GM23338 (cell line): ENCODE data around the gene USP49. TPM values are rescaled to one million over a fixed set of nuclear protein-coding genes. Genes with fewer than 3 reads are reported as not detected.
A peak's percentile ranks its signal among the peaks of the same experiment; 100 is the strongest.

Source experiments
- ATAC-seq: fragments of 200-7000 bp; cut with Tn5 transposase; 3 replicates; pipeline ENCODE4 v1.9.1; 2020
- DNase-seq: peaks from one replicate; pipeline ENCODE4 v3.0.0-alpha.2; 2015; ENCODE audit warnings: low spot score
- H2AFZ ChIP-seq: fragments of 200-600 bp; sonication (generic); 2 replicates; pipeline ENCODE4 v1.8.0; 2016; ENCODE audit warnings: antibody characterized with exemption, mild to moderate bottlenecking, moderate library complexity
- H3F3A ChIP-seq: fragments of 200-600 bp; sonication (generic); replicated peaks from 2 replicates; pipeline ENCODE4 v1.8.0; 2017; ENCODE audit warnings: antibody characterized with exemption, mixed run types, low read depth
- H3K27ac ChIP-seq: fragments of 200-600 bp; sonication (generic); 2 replicates; pipeline ENCODE4 v1.6.1; 2016; ENCODE audit warnings: low read depth
- H3K27me3 ChIP-seq: fragments of 200-600 bp; sonication (generic); 2 replicates; pipeline ENCODE4 v1.8.0; 2016; ENCODE audit warnings: mild to moderate bottlenecking, mixed run types, moderate library complexity; ENCODE audit not compliant: insufficient read depth
- H3K36me3 ChIP-seq: fragments of 200-600 bp; sonication (generic); 2 replicates; pipeline ENCODE4 v1.8.0; 2016; ENCODE audit warnings: mild to moderate bottlenecking; ENCODE audit not compliant: insufficient read depth
- H3K4me1 ChIP-seq: fragments of 200-600 bp; sonication (generic); 2 replicates; pipeline ENCODE4 v1.8.0; 2016; ENCODE audit warnings: mild to moderate bottlenecking, moderate library complexity; ENCODE audit not compliant: insufficient read depth
- H3K4me2 ChIP-seq: fragments of 200-600 bp; sonication (generic); 2 replicates; pipeline ENCODE4 v1.7.1; 2017; ENCODE audit warnings: mixed run types
- H3K4me3 ChIP-seq: fragments of 200-600 bp; sonication (generic); 2 replicates; pipeline ENCODE4 v1.6.1; 2016; ENCODE audit warnings: mixed run types
- H3K79me2 ChIP-seq: fragments of 200-600 bp; sonication (generic); replicated peaks from 2 replicates; pipeline ENCODE4 v1.8.0; 2017; ENCODE audit warnings: mild to moderate bottlenecking; ENCODE audit not compliant: insufficient read depth
- H3K9me2 ChIP-seq: fragments of 200-600 bp; sonication (generic); 2 replicates; pipeline ENCODE4 v1.8.0; 2017; ENCODE audit not compliant: insufficient read depth
- H4K20me1 ChIP-seq: fragments of 200-600 bp; sonication (generic); replicated peaks from 2 replicates; pipeline ENCODE4 v1.8.0; 2017; ENCODE audit warnings: mild to moderate bottlenecking; ENCODE audit not compliant: insufficient read depth
- H3K27ac Mint-ChIP-seq: 2 replicates; pipeline ENCODE4 v1.8.0; 2020; ENCODE audit warnings: inconsistent platforms, mild to moderate bottlenecking, moderate library complexity, mixed read lengths
- H3K27me3 Mint-ChIP-seq: 3 replicates; pipeline ENCODE4 v1.8.0; 2022; ENCODE audit warnings: low read depth, mild to moderate bottlenecking, moderate library complexity, mixed read lengths, inconsistent platforms; ENCODE audit not compliant: insufficient read depth, poor library complexity
- H3K36me3 Mint-ChIP-seq: 3 replicates; pipeline ENCODE4 v1.8.0; 2021; ENCODE audit warnings: low read depth, mild to moderate bottlenecking, inconsistent platforms, moderate library complexity, mixed read lengths
- H3K4me1 Mint-ChIP-seq: 3 replicates; pipeline ENCODE4 v1.8.0; 2020; ENCODE audit warnings: mild to moderate bottlenecking, inconsistent platforms, mixed read lengths
- H3K4me3 Mint-ChIP-seq: 3 replicates; pipeline ENCODE4 v1.8.0; 2021; ENCODE audit warnings: moderate library complexity, mild to moderate bottlenecking, inconsistent platforms, mixed read lengths
- H3K9me3 Mint-ChIP-seq: 3 replicates; pipeline ENCODE4 v1.8.0; 2020; ENCODE audit warnings: moderate library complexity, mild to moderate bottlenecking, inconsistent platforms, mixed read lengths
- CTCF ChIP-seq, 2 experiments: fragments of 200-600 bp in 1 of 2; sonication (generic) in 1 of 2; conservative IDR thresholded peaks; 2 replicates each; pipeline versions ENCODE4 v1.5.1 to v1.6.1; 2016 to 2017; ENCODE audit warnings: antibody characterized with exemption in 2 of 2, low read depth in 2 of 2, mild to moderate bottlenecking in 2 of 2, moderate library complexity in 1 of 2
- EZH2 ChIP-seq: fragments of 200-600 bp; sonication (generic); IDR thresholded peaks from one replicate; pipeline ENCODE4 v1.8.0; 2017; ENCODE audit warnings: antibody characterized with exemption, mild to moderate bottlenecking, low read depth; ENCODE audit not compliant: unreplicated experiment
- POLR2AphosphoS5 ChIP-seq: IDR thresholded peaks from 2 replicates; pipeline ENCODE4 v1.6.1; 2016; ENCODE audit warnings: antibody characterized with exemption, low read depth
- ZNF462 ChIP-seq: fragments of 250-450 bp; sonication (Bioruptor Pico); IDR thresholded peaks from 2 replicates; pipeline ENCODE4 v1.5.0; 2020; ENCODE audit warnings: mild to moderate bottlenecking, moderate library complexity
- polyA plus RNA-seq: library from polyadenylated mRNA; unstranded; fragments of >200 nt; fragmentation: Nextera tagmentation; extraction: Ambion mirVana; gene quantifications from 2 replicates; pipeline ENCODE4 v1.2.1, GENCODE V29; 2016
- total RNA-seq: library from RNA; depleted of rRNA; stranded (reverse); fragments of >200 nt; shearing (Covaris generic); gene quantifications from 2 replicates; pipeline ENCODE4 v1.2.3, GENCODE V29; 2014

USP49 gene
- total and polyA plus RNA-seq, 2 experiments from 2014 or later = 5.9 to 21.5 TPM

GRCh38 chr6:41937472-41937860, 42.3 kb upstream of the USP49 start:
- H3K4me3 ChIP-seq = no peak overlapping the region
- no peak overlapping the region for H3K27ac Mint-ChIP-seq

GRCh38 chr6:41936073-41936837, 41.1 kb upstream of the USP49 start:
- peaks cover 21% of the 10 kb centered on the region for H3K27me3 Mint-ChIP-seq
- DNase-seq (peak; percentile 90), ATAC-seq (peak; percentile 49)
- TF ChIP-seq CTCF (conservative IDR thresholded peaks at IDR 0.05; ENCODE audit: low read depth in 2 of 2) (peak; percentile 80 to 85), EZH2 (no peak)
- peaks cover 34% of the 10 kb centered on the region for H3K4me1 Mint-ChIP-seq
- Histone ChIP-seq H3K36me3 (peaks cover 26% of the 10 kb centered on the region), H3K27ac (peak overlapping the region; percentile 84), H2AFZ (no peak overlapping the region), H3K4me1 (peaks cover 29% of the 10 kb centered on the region), H3K4me3 (no peak overlapping the region), H3K4me2 (no peak overlapping the region), H4K20me1 (peaks cover 24% of the 10 kb centered on the region), H3K79me2 (0 out of 2 replicates have a peak, but pooled peaks cover 6% of the 10 kb centered on the region), H3F3A (peaks cover 47% of the 10 kb centered on the region), H3K27me3 (no peaks in the 10 kb centered on the region), H3K9me2 (no peaks in the 10 kb centered on the region)
- H3K9me3 Mint-ChIP-seq = no peaks in the 10 kb centered on the region
- H3K27ac Mint-ChIP-seq = peak overlapping the region; percentile 75
- H3K4me3 Mint-ChIP-seq = no peak overlapping the region
- peaks cover 46% of the 10 kb centered on the region for H3K36me3 Mint-ChIP-seq

More at GRCh38 chr6:41937472-41937860, 42.3 kb upstream of the USP49 start:
- ATAC-seq (no peak), DNase-seq (no peak)
- Histone ChIP-seq H3K9me2 (no peaks in the 10 kb centered on the region), H3F3A (peaks cover 48% of the 10 kb centered on the region), H3K36me3 (peaks cover 17% of the 10 kb centered on the region), H3K79me2 (0 out of 2 replicates have a peak, but pooled peaks cover 6% of the 10 kb centered on the region), H4K20me1 (peaks cover 24% of the 10 kb centered on the region), H2AFZ (no peak overlapping the region), H3K27ac (no peak overlapping the region), H3K27me3 (no peaks in the 10 kb centered on the region), H3K4me2 (no peak overlapping the region), H3K4me1 (peaks cover 33% of the 10 kb centered on the region)
- TF ChIP-seq EZH2 = no peak
- H3K9me3 Mint-ChIP-seq = no peaks in the 10 kb centered on the region
- peaks cover 26% of the 10 kb centered on the region for H3K27me3 Mint-ChIP-seq
- peaks cover 39% of the 10 kb centered on the region for H3K4me1 Mint-ChIP-seq
- no peak overlapping the region; the same call in 2 of the 3 replicates for H3K4me3 Mint-ChIP-seq
- peaks cover 34% of the 10 kb centered on the region for H3K36me3 Mint-ChIP-seq

- Histone ChIP-seq H3K4me3 (no peak overlapping the region), H3K27ac (peak overlapping the region; percentile 84), H3K79me2 (0 out of 2 replicates have a peak, but pooled peaks cover 6% of the 10 kb centered on the region), H2AFZ (no peak overlapping the region), H3K4me2 (no peak overlapping the region), H3K4me1 (peaks cover 29% of the 10 kb centered on the region), H4K20me1 (peaks cover 24% of the 10 kb centered on the region), H3K9me2 (no peaks in the 10 kb centered on the region), H3K36me3 (peaks cover 32% of the 10 kb centered on the region), H3K27me3 (no peaks in the 10 kb centered on the region), H3F3A (peaks cover 48% of the 10 kb centered on the region)
- TF ChIP-seq ZNF462 (CRISPR knock-in tag) (no peak), POLR2AphosphoS5 (0 out of 2 replicates have a peak, but pooled peaks have one; percentile 14)
- H3K9me3 Mint-ChIP-seq = no peaks in the 10 kb centered on the region
- H3K4me3 Mint-ChIP-seq = no peak overlapping the region
- peak overlapping the region; percentile 15; the same call in 1 of the 2 replicates for H3K27ac Mint-ChIP-seq
- ATAC-seq = peak; percentile 2
- H3K36me3 Mint-ChIP-seq = peaks cover 52% of the 10 kb centered on the region
- DNase-seq = peak; percentile 37
- peaks cover 34% of the 10 kb centered on the region for H3K4me1 Mint-ChIP-seq
- H3K27me3 Mint-ChIP-seq = peaks cover 19% of the 10 kb centered on the region
These were observed 40.5 kb upstream of the USP49 start for GRCh38 chr6:41935685-41936072.
